Heart right ventricle (tissue), 16 donors: ENCODE results near the gene CCL4. TPM values are rescaled to one million over a fixed set of nuclear protein-coding genes. Genes with fewer than 3 reads are reported as not detected.
A peak's percentile ranks its signal among the peaks of the same experiment; 100 is the strongest.

ENCODE experiments used
- ATAC-seq, 8 donors: fragments of 200-7000 bp; cut with Tn5 transposase; one replicate each; pipeline ENCODE4 v1.9.1; 2020; ENCODE audit warnings: mild to moderate bottlenecking in 8 of 8, moderate library complexity in 8 of 8, moderate number of reproducible peaks in 1 of 8
- DNase-seq, 2 donors: peaks; one replicate each; pipeline ENCODE4 v3.0.0-alpha.2; 2020
- H3K27ac ChIP-seq, 10 donors: fragments of 200-600 bp; sonication (generic) in 2 of 10; one replicate each; pipeline versions ENCODE4 v1.5.0 to v1.8.0; 2020 to 2022; ENCODE audit warnings: mild to moderate bottlenecking in 3 of 10
- H3K27me3 ChIP-seq, 7 donors: fragments of 200-600 bp; one replicate each; pipeline ENCODE4 v1.8.0; 2021 to 2022; ENCODE audit warnings: mild to moderate bottlenecking in 2 of 7
- H3K36me3 ChIP-seq, 9 donors: fragments of 200-600 bp; sonication (generic) in 1 of 9; one replicate each; pipeline versions ENCODE4 v1.5.0 to v1.8.0; 2020 to 2022; ENCODE audit warnings: mild to moderate bottlenecking in 2 of 9
- H3K4me1 ChIP-seq, 9 donors: fragments of 200-600 bp; sonication (generic) in 1 of 9; one replicate each; pipeline versions ENCODE4 v1.5.0 to v1.8.0; 2020 to 2022; ENCODE audit warnings: mild to moderate bottlenecking in 4 of 9
- H3K4me3 ChIP-seq, 10 donors: fragments of 200-600 bp; sonication (generic) in 2 of 10; one replicate each; pipeline versions ENCODE4 v1.5.0 to v1.8.0; 2020 to 2022; ENCODE audit warnings: mild to moderate bottlenecking in 7 of 10, moderate library complexity in 2 of 10
- H3K9me3 ChIP-seq, 11 donors: fragments of 200-600 bp in 10 of 11; sonication (generic) in 2 of 11; one replicate each; pipeline versions ENCODE4 v1.5.0 to v1.8.0; 2013 to 2022; ENCODE audit warnings: mild to moderate bottlenecking in 2 of 11, control low read depth in 1 of 11, moderate library complexity in 1 of 11
- CTCF ChIP-seq, 9 donors: fragments of 200-600 bp; sonication (generic) in 2 of 9; IDR thresholded peaks; one replicate each; pipeline versions ENCODE4 v1.5.0 to v1.8.0; 2021 to 2022; ENCODE audit warnings: antibody characterized with exemption in 9 of 9, mild to moderate bottlenecking in 5 of 9, moderate library complexity in 1 of 9
- WGBS, 2 donors: extraction: QIAGEN DNeasy Blood & Tissue Kit; methylation state at CpG; one replicate each; pipeline ENCODE4 v1.1.7; 2013; ENCODE audit warnings: inconsistent platforms in 1 of 2; 5-methylcytosine and 5-hydroxymethylcytosine counted together
- intact Hi-C, 10 donors: fragments of 100-400 bp; cut with DNase I; formaldehyde crosslinking; loops; one replicate each; pipeline versions ENCODE4 v1.11.1 to v1.14.2; 2022
- polyA plus RNA-seq, 2 donors: library from polyadenylated mRNA; stranded (reverse); fragments of 200-250 nt; gene quantifications; one replicate each; pipeline ENCODE4 v1.2.3, GENCODE V29; 2013
- total RNA-seq, 10 donors: library from RNA; stranded (reverse); fragmentation: NEBNext Ultra II Directional in 3 of 10; extraction: Animal tissue kit (Norgen Biotek cat#: 25700) in 3 of 10; gene quantifications; one replicate each; pipeline versions ENCODE4 v1.2.1 to v1.2.4, GENCODE V29; 2021 to 2023
- donor health status: Arrhythmogenic right ventricular cardiomyopathy.
- donor health status: ischemic (EF 13 %, LVEDD 7.1; RV severe dilation, severe dysfunction).
- donor health status: healthy with polysubstance abuse.
- donor health status: DM: no; HTN: yes; CAD: no.
- donor health status: DM: no; HTN: no; CAD: no.
- donor health status: ischemic (EF 25% LVEDD 6.9; RV normal size, moderate dysfunction).
- donor health status: ischemic (EF 25% LVEDD 5.7; RV mildly dilated, moderate dysfunction).
- donor health status: healthy.
- donor health status: DM: yes; HTN: yes; CAD: no.
- donor health status: Ischemic cardiomyopathy.
- donor health status: ischemic (EF 35%, LVEDD 5.7; RV mildly dilated, moderate dysfunction).
- donor health status: nonischemic (EF 11% LVEDD 7.7; RV severe dilation, severe dysfunction).
- donor health status: DM: yes; HTN: yes; CAD: no.
- donor health status: PGD.
- donor health status: ischemic (EF 29% LVEDD 5.4; RV normal size, mild dysfunction).
- donor health status: nonischemic (EF 23%, LVEDD 6.1; RV moderate dilation, normal function).

Gene CCL4
- total and polyA plus RNA-seq, 12 donors = 0.32 to 18.2 (median 0.78) TPM

DNA sequence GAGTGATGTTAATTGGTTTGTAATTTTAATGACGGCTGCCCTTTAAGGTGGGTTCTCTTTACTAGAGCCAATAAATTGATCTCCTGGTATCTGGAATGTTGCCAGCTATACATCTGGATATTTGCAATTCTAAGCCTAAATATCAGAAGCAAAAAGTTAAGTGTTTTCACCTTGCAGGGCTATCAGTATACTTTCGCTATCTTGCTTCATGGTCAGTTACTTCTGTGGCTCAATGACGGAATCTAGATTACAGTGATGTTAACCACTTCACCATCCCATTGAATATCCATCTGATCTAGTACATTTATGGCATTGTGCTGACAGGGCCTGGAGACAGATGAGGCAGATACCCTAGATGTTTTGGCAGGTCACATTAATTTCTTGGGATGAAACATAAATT is 28.3 kb downstream of the CCL4 start:
- intact Hi-C loops = no loop called here
- H3K36me3 ChIP-seq = no peaks in the 10 kb centered on the region
- DNase-seq (no peak), ATAC-seq (no peak)
- H3K9me3 ChIP-seq = peaks cover 0 to 1% (median 0%) of the 10 kb centered on the region in 11 donors
- no peak for TF ChIP-seq CTCF (IDR thresholded peaks at IDR 0.05)
- H3K4me3 ChIP-seq = no peak overlapping the region
- WGBS, 2 donors = 79 to 81% methylated on average over 3 of the region's 3 CpGs
- H3K27ac ChIP-seq = no peak overlapping the region
- H3K4me1 ChIP-seq = peaks cover 0 to 36% (median 0%) of the 10 kb centered on the region in 9 donors
- peaks cover 0 to 34% (median 0%) of the 10 kb centered on the region in 7 donors for H3K27me3 ChIP-seq

DNA sequence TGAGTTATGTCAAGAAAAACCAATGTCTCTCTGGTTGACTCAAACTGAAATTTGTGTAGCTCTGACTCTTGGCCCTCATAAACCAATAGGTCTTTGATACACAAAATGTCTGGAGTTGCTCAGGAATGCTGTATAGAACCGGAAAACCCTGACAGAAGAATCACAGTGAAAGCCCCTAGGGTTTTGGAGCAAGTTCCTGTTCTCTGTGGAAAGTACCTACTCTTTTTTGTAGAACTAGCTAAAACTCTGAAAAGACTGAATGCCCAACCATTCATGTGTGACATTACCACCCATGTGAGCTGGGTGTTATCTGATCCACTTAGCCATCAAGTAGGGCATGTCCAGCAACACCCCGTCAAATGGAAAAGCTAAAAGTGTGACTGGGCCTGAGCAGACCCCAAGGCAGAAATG is 28.8 kb downstream of the CCL4 start:
- 50 to 60% methylated on average over 2 of the region's 2 CpGs for WGBS, 2 donors
- peaks cover 0 to 35% (median 0%) of the 10 kb centered on the region in 7 donors for H3K27me3 ChIP-seq
- peaks cover 0 to 36% (median 0%) of the 10 kb centered on the region in 9 donors for H3K4me1 ChIP-seq
- no peaks in the 10 kb centered on the region for H3K36me3 ChIP-seq
- H3K4me3 ChIP-seq = no peak overlapping the region
- no peak for ATAC-seq
- no peak overlapping the region for H3K27ac ChIP-seq
- intact Hi-C loops = no loop called here
- no peak for TF ChIP-seq CTCF (IDR thresholded peaks at IDR 0.05)
- DNase-seq = no peak
- H3K9me3 ChIP-seq = no peaks in the 10 kb centered on the region

DNA sequence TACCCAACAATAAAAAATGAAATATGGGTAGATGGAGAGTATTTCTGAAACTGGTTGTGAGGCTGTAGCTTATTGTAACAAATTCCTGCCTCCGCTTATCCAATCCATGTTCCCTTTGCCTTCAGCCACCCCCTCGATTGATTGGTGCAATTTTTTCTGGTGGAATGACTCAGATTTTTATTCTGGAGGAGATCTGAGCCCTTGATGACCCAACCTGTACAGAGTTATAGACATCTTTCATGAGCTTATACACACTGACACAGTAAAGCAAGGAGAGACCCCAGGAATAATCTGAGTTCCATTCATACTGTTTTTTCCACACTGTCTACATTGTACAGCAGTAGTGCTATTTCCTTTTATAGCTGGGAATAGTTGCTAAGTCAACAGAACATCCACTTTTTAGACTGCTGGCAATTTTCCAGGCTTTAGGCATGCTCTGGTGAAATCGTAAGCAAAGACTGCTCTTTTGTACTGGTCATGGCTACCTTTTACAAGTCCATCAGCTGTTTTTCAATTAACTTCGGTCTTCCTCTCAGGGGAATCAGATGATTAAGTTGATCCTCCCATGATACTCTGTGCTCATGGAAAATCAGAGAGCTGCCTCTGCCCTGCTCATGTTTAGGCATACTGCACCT is 30.1 kb downstream of the CCL4 start:
- Histone ChIP-seq H3K9me3 (no peaks in the 10 kb centered on the region), H3K36me3 (no peaks in the 10 kb centered on the region), H3K4me3 (no peak overlapping the region), H3K27me3 (peaks cover 0 to 45% (median 0%) of the 10 kb centered on the region in 7 donors), H3K4me1 (peaks cover 0 to 36% (median 0%) of the 10 kb centered on the region in 9 donors), H3K27ac (no peak overlapping the region)
- WGBS, 2 donors = 53 to 60% methylated on average over 4 of the region's 4 CpGs
- DNase-seq (peak in 1 of 2 donors; percentile 16), ATAC-seq (peak in 3 of 8 donors; percentile 11 to 35 (median 11))
- no peak for TF ChIP-seq CTCF (IDR thresholded peaks at IDR 0.05)
- intact Hi-C loops = no loop called here

- H3K27ac ChIP-seq = no peak overlapping the region
- H3K4me1 ChIP-seq = peaks cover 0 to 33% (median 0%) of the 10 kb centered on the region in 9 donors
- 68 to 82% methylated on average over 4 of the region's 4 CpGs for WGBS, 2 donors
- DNase-seq = no peak
- no peaks in the 10 kb centered on the region for H3K9me3 ChIP-seq
- H3K4me3 ChIP-seq = no peak overlapping the region
- ATAC-seq = no peak
- H3K36me3 ChIP-seq = no peaks in the 10 kb centered on the region
- no peak for TF ChIP-seq CTCF (IDR thresholded peaks at IDR 0.05)
- H3K27me3 ChIP-seq = peaks cover 0 to 48% (median 0%) of the 10 kb centered on the region in 7 donors
- intact Hi-C loops = no loop called here
Observed at GRCh38 chr17:36135465-36135864, 31.8 kb downstream of the CCL4 start.
